Endothelial cell of umbilical vein (primary cell): ENCODE results near the gene RBPJ.

Source experiments
- CTCF ChIP-seq, 2 donors: IDR thresholded peaks; 1 replicate in 1 of 2; 2 replicates in 1 of 2; pipeline ENCODE4 v1.5.1; 2011; ENCODE audit warnings: low read length in 2 of 2, mild to moderate bottlenecking in 2 of 2, moderate library complexity in 2 of 2, control low read depth in 1 of 2, inconsistent platforms in 1 of 2, low read depth in 1 of 2; ENCODE audit not compliant: insufficient read depth in 1 of 2; ENCODE audit errors: extremely low read depth in 1 of 2
- EZH2 ChIP-seq: IDR thresholded peaks from 2 replicates; pipeline ENCODE4 v1.6.1; 2012; ENCODE audit warnings: borderline replicate concordance, low read depth, mild to moderate bottlenecking, moderate library complexity, low read length, inconsistent platforms; ENCODE audit not compliant: severe bottlenecking
- JUN ChIP-seq: IDR thresholded peaks from 2 replicates; pipeline ENCODE4 v1.6.1; 2011; ENCODE audit warnings: borderline replicate concordance, low read depth; ENCODE audit not compliant: insufficient read length, insufficient read depth
- POLR2A ChIP-seq: IDR thresholded peaks from 2 replicates; pipeline ENCODE4 v1.6.1; 2012; ENCODE audit warnings: low read depth, mild to moderate bottlenecking, control low read depth, low read length
- POLR2AphosphoS5 ChIP-seq: IDR thresholded peaks from 2 replicates; pipeline ENCODE4 v1.6.1; 2012; ENCODE audit warnings: low read depth, mild to moderate bottlenecking, control low read depth, low read length, moderate library complexity; ENCODE audit not compliant: insufficient read depth

- TF ChIP-seq CTCF (IDR thresholded peaks at IDR 0.05; ENCODE audit: extremely low read depth in 1 of 2, insufficient read depth in 1 of 2, low read depth in 1 of 2, low read length in 2 of 2) (peak in 1 of 2 donors; percentile 5), JUN (no peak), EZH2 (no peak), POLR2AphosphoS5 (no peak), POLR2A (no peak)
Observed at GRCh38 chr4:26323821-26324220, 3.0 kb downstream of the RBPJ start.
